Measurements from ENCODE around the gene SIDT1.

The SIDT1 gene

GRCh38 chr3:113638910-113639309 lies 106.6 kb downstream of the SIDT1 start:
- H3K9ac ChIP-seq (ENCODE audit: low read depth in 1 of 2, low read length in 2 of 2): no peak overlapping the region
- no peak overlapping the region for H3K27ac ChIP-seq (ENCODE audit: low read depth, low read length)
- no peaks in the 10 kb centered on the region for H3K27me3 ChIP-seq (ENCODE audit: control insufficient read depth in 1 of 2, insufficient read depth in 2 of 2, low read length in 2 of 2)
- no peaks in the 10 kb centered on the region for H3K4me1 ChIP-seq (ENCODE audit: control insufficient read depth in 1 of 2, insufficient read depth in 2 of 2, low read length in 2 of 2)
- no peaks in the 10 kb centered on the region for H3K36me3 ChIP-seq (ENCODE audit: control insufficient read depth in 1 of 2, insufficient read depth in 2 of 2, low read length in 2 of 2)
- no peak overlapping the region for H3K4me3 ChIP-seq (ENCODE audit: low read depth in 1 of 2, low read length in 2 of 2)
- H3K9me3 ChIP-seq (ENCODE audit: control insufficient read depth in 1 of 2, low read length in 2 of 2): no peaks in the 10 kb centered on the region

- H3K9me3 ChIP-seq (ENCODE audit: control insufficient read depth in 1 of 2, low read length in 2 of 2): peaks cover 0 to 18% of the 10 kb centered on the region in 2 donors
- H3K4me3 ChIP-seq (ENCODE audit: low read depth in 1 of 2, low read length in 2 of 2): no peak overlapping the region
- no peaks in the 10 kb centered on the region for H3K36me3 ChIP-seq (ENCODE audit: control insufficient read depth in 1 of 2, insufficient read depth in 2 of 2, low read length in 2 of 2)
- H3K27ac ChIP-seq (ENCODE audit: low read depth, low read length): no peak overlapping the region
- no peak overlapping the region for H3K9ac ChIP-seq (ENCODE audit: low read depth in 1 of 2, low read length in 2 of 2)
- no peaks in the 10 kb centered on the region for H3K27me3 ChIP-seq (ENCODE audit: control insufficient read depth in 1 of 2, insufficient read depth in 2 of 2, low read length in 2 of 2)
- H3K4me1 ChIP-seq (ENCODE audit: control insufficient read depth in 1 of 2, insufficient read depth in 2 of 2, low read length in 2 of 2): no peaks in the 10 kb centered on the region
Measured at GRCh38 chr3:113643583-113643982, 111.2 kb downstream of the SIDT1 start.

- Histone ChIP-seq H3K27me3 (ENCODE audit: control insufficient read depth in 1 of 2, insufficient read depth in 2 of 2, low read length in 2 of 2) (no peaks in the 10 kb centered on the region), H3K27ac (ENCODE audit: low read depth, low read length) (no peak overlapping the region), H3K9ac (ENCODE audit: low read depth in 1 of 2, low read length in 2 of 2) (no peak overlapping the region), H3K9me3 (ENCODE audit: control insufficient read depth in 1 of 2, low read length in 2 of 2) (peaks cover 0 to 18% of the 10 kb centered on the region in 2 donors), H3K4me1 (ENCODE audit: control insufficient read depth in 1 of 2, insufficient read depth in 2 of 2, low read length in 2 of 2) (no peaks in the 10 kb centered on the region), H3K36me3 (ENCODE audit: control insufficient read depth in 1 of 2, insufficient read depth in 2 of 2, low read length in 2 of 2) (no peaks in the 10 kb centered on the region), H3K4me3 (ENCODE audit: low read depth in 1 of 2, low read length in 2 of 2) (no peak overlapping the region)
Measured at GRCh38 chr3:113648524-113648923, 116.2 kb downstream of the SIDT1 start.

GRCh38 chr3:113649174-113649845 lies 117.0 kb downstream of the SIDT1 start:
- Histone ChIP-seq H3K4me3 (ENCODE audit: low read depth in 1 of 2, low read length in 2 of 2) (no peak overlapping the region), H3K36me3 (ENCODE audit: control insufficient read depth in 1 of 2, insufficient read depth in 2 of 2, low read length in 2 of 2) (no peaks in the 10 kb centered on the region), H3K27ac (ENCODE audit: low read depth, low read length) (no peak overlapping the region), H3K9me3 (ENCODE audit: control insufficient read depth in 1 of 2, low read length in 2 of 2) (peaks cover 0 to 18% of the 10 kb centered on the region in 2 donors), H3K9ac (ENCODE audit: low read depth in 1 of 2, low read length in 2 of 2) (no peak overlapping the region), H3K4me1 (ENCODE audit: control insufficient read depth in 1 of 2, insufficient read depth in 2 of 2, low read length in 2 of 2) (no peaks in the 10 kb centered on the region), H3K27me3 (ENCODE audit: control insufficient read depth in 1 of 2, insufficient read depth in 2 of 2, low read length in 2 of 2) (no peaks in the 10 kb centered on the region)

GRCh38 chr3:113654310-113654709 lies 122.0 kb downstream of the SIDT1 start:
- H3K36me3 ChIP-seq (ENCODE audit: control insufficient read depth in 1 of 2, insufficient read depth in 2 of 2, low read length in 2 of 2): peaks cover 15 to 24% of the 10 kb centered on the region in 2 donors
- no peaks in the 10 kb centered on the region for H3K27me3 ChIP-seq (ENCODE audit: control insufficient read depth in 1 of 2, insufficient read depth in 2 of 2, low read length in 2 of 2)
- no peak overlapping the region for H3K27ac ChIP-seq (ENCODE audit: low read depth, low read length)
- no peak overlapping the region for H3K4me3 ChIP-seq (ENCODE audit: low read depth in 1 of 2, low read length in 2 of 2)
- no peak overlapping the region for H3K9ac ChIP-seq (ENCODE audit: low read depth in 1 of 2, low read length in 2 of 2)
- no peaks in the 10 kb centered on the region for H3K9me3 ChIP-seq (ENCODE audit: control insufficient read depth in 1 of 2, low read length in 2 of 2)
- H3K4me1 ChIP-seq (ENCODE audit: control insufficient read depth in 1 of 2, insufficient read depth in 2 of 2, low read length in 2 of 2): no peaks in the 10 kb centered on the region

GRCh38 chr3:113654851-113655250 lies 122.5 kb downstream of the SIDT1 start:
- no peak overlapping the region for H3K9ac ChIP-seq (ENCODE audit: low read depth in 1 of 2, low read length in 2 of 2)
- no peak overlapping the region for H3K4me3 ChIP-seq (ENCODE audit: low read depth in 1 of 2, low read length in 2 of 2)
- H3K27ac ChIP-seq (ENCODE audit: low read depth, low read length): no peak overlapping the region
- no peaks in the 10 kb centered on the region for H3K9me3 ChIP-seq (ENCODE audit: control insufficient read depth in 1 of 2, low read length in 2 of 2)
- H3K4me1 ChIP-seq (ENCODE audit: control insufficient read depth in 1 of 2, insufficient read depth in 2 of 2, low read length in 2 of 2): no peaks in the 10 kb centered on the region
- H3K36me3 ChIP-seq (ENCODE audit: control insufficient read depth in 1 of 2, insufficient read depth in 2 of 2, low read length in 2 of 2): peaks cover 20 to 29% of the 10 kb centered on the region in 2 donors
- H3K27me3 ChIP-seq (ENCODE audit: control insufficient read depth in 1 of 2, insufficient read depth in 2 of 2, low read length in 2 of 2): no peaks in the 10 kb centered on the region

- Histone ChIP-seq H3K4me3 (ENCODE audit: low read depth in 1 of 2, low read length in 2 of 2) (no peak overlapping the region), H3K27me3 (ENCODE audit: control insufficient read depth in 1 of 2, insufficient read depth in 2 of 2, low read length in 2 of 2) (no peaks in the 10 kb centered on the region), H3K4me1 (ENCODE audit: control insufficient read depth in 1 of 2, insufficient read depth in 2 of 2, low read length in 2 of 2) (peaks cover 6 to 10% of the 10 kb centered on the region in 2 donors), H3K9ac (ENCODE audit: low read depth in 1 of 2, low read length in 2 of 2) (no peak overlapping the region), H3K36me3 (ENCODE audit: control insufficient read depth in 1 of 2, insufficient read depth in 2 of 2, low read length in 2 of 2) (peaks cover 30 to 47% of the 10 kb centered on the region in 2 donors), H3K9me3 (ENCODE audit: control insufficient read depth in 1 of 2, low read length in 2 of 2) (no peaks in the 10 kb centered on the region), H3K27ac (ENCODE audit: low read depth, low read length) (no peak overlapping the region)
Measured at GRCh38 chr3:113658107-113658506, 125.8 kb downstream of the SIDT1 start.

GRCh38 chr3:113659101-113659541 lies 126.8 kb downstream of the SIDT1 start:
- Histone ChIP-seq H3K9me3 (ENCODE audit: control insufficient read depth in 1 of 2, low read length in 2 of 2) (no peaks in the 10 kb centered on the region), H3K9ac (ENCODE audit: low read depth in 1 of 2, low read length in 2 of 2) (no peak overlapping the region), H3K27ac (ENCODE audit: low read depth, low read length) (no peak overlapping the region), H3K4me1 (ENCODE audit: control insufficient read depth in 1 of 2, insufficient read depth in 2 of 2, low read length in 2 of 2) (peaks cover 14 to 19% of the 10 kb centered on the region in 2 donors), H3K36me3 (ENCODE audit: control insufficient read depth in 1 of 2, insufficient read depth in 2 of 2, low read length in 2 of 2) (peaks cover 34 to 47% of the 10 kb centered on the region in 2 donors), H3K27me3 (ENCODE audit: control insufficient read depth in 1 of 2, insufficient read depth in 2 of 2, low read length in 2 of 2) (no peaks in the 10 kb centered on the region), H3K4me3 (ENCODE audit: low read depth in 1 of 2, low read length in 2 of 2) (no peak overlapping the region)

- peaks cover 34 to 47% of the 10 kb centered on the region in 2 donors for H3K36me3 ChIP-seq (ENCODE audit: control insufficient read depth in 1 of 2, insufficient read depth in 2 of 2, low read length in 2 of 2)
Measured at GRCh38 chr3:113659996-113660395, 127.6 kb downstream of the SIDT1 start.

GRCh38 chr3:113660458-113660857 lies 128.1 kb downstream of the SIDT1 start:
- Histone ChIP-seq H3K4me3 (ENCODE audit: low read depth in 1 of 2, low read length in 2 of 2) (no peak overlapping the region), H3K36me3 (ENCODE audit: control insufficient read depth in 1 of 2, insufficient read depth in 2 of 2, low read length in 2 of 2) (peaks cover 34 to 47% of the 10 kb centered on the region in 2 donors), H3K27ac (ENCODE audit: low read depth, low read length) (no peak overlapping the region), H3K27me3 (ENCODE audit: control insufficient read depth in 1 of 2, insufficient read depth in 2 of 2, low read length in 2 of 2) (no peaks in the 10 kb centered on the region), H3K4me1 (ENCODE audit: control insufficient read depth in 1 of 2, insufficient read depth in 2 of 2, low read length in 2 of 2) (peaks cover 14 to 29% of the 10 kb centered on the region in 2 donors), H3K9ac (ENCODE audit: low read depth in 1 of 2, low read length in 2 of 2) (no peak overlapping the region), H3K9me3 (ENCODE audit: control insufficient read depth in 1 of 2, low read length in 2 of 2) (no peaks in the 10 kb centered on the region)

More at GRCh38 chr3:113659996-113660395, 127.6 kb downstream of the SIDT1 start:
- H3K27me3 ChIP-seq (ENCODE audit: control insufficient read depth in 1 of 2, insufficient read depth in 2 of 2, low read length in 2 of 2): no peaks in the 10 kb centered on the region
- peaks cover 14 to 27% of the 10 kb centered on the region in 2 donors for H3K4me1 ChIP-seq (ENCODE audit: control insufficient read depth in 1 of 2, insufficient read depth in 2 of 2, low read length in 2 of 2)
- H3K9ac ChIP-seq (ENCODE audit: low read depth in 1 of 2, low read length in 2 of 2): no peak overlapping the region
- no peaks in the 10 kb centered on the region for H3K9me3 ChIP-seq (ENCODE audit: control insufficient read depth in 1 of 2, low read length in 2 of 2)
- no peak overlapping the region for H3K4me3 ChIP-seq (ENCODE audit: low read depth in 1 of 2, low read length in 2 of 2)
- H3K27ac ChIP-seq (ENCODE audit: low read depth, low read length): no peak overlapping the region
